ENCODE measurements around the gene BRIX1.
"Not testable (repeated sequence)": the region's sequence is repeated elsewhere in the genome, so short reads cannot be mapped to it uniquely, and the experiment has no call there.

Gene BRIX1

GRCh38 chr5:34897646-34898045 lies 17.9 kb upstream of the BRIX1 start:
- no peak for DNase-seq (ENCODE audit: low spot score in 2 of 2)
- Mint-ChIP-seq H3K4me3 (no peak overlapping the region), H3K36me3 (peaks cover 3% of the 10 kb centered on the region), H3K27me3 (no peaks in the 10 kb centered on the region), H3K9me3 (no peaks in the 10 kb centered on the region), H3K27ac (no peak overlapping the region), H3K4me1 (no peaks in the 10 kb centered on the region)
- no peak for ATAC-seq (ENCODE audit: low read depth)

- H3K27ac Mint-ChIP-seq, result no peak overlapping the region
- peaks cover 3% of the 10 kb centered on the region for H3K36me3 Mint-ChIP-seq
- ATAC-seq (ENCODE audit: low read depth) (peak; percentile 74), DNase-seq (ENCODE audit: low spot score in 2 of 2) (peak; percentile 46 to 47)
- no peaks in the 10 kb centered on the region for H3K27me3 Mint-ChIP-seq
- H3K9me3 Mint-ChIP-seq, result no peaks in the 10 kb centered on the region
- H3K4me1 Mint-ChIP-seq, result no peaks in the 10 kb centered on the region
- no peak overlapping the region for H3K4me3 Mint-ChIP-seq
Measured at GRCh38 chr5:34898258-34898895, 17.1 kb upstream of the BRIX1 start.

GRCh38 chr5:34899066-34899465 lies 16.4 kb upstream of the BRIX1 start:
- H3K9me3 Mint-ChIP-seq, result no peaks in the 10 kb centered on the region
- peaks cover 3% of the 10 kb centered on the region for H3K36me3 Mint-ChIP-seq
- no peaks in the 10 kb centered on the region for H3K27me3 Mint-ChIP-seq
- no peak overlapping the region for H3K4me3 Mint-ChIP-seq
- H3K27ac Mint-ChIP-seq, result no peak overlapping the region
- DNase-seq (ENCODE audit: low spot score in 2 of 2) (no peak), ATAC-seq (ENCODE audit: low read depth) (no peak)
- no peaks in the 10 kb centered on the region for H3K4me1 Mint-ChIP-seq

GRCh38 chr5:34900652-34901051 lies 14.9 kb upstream of the BRIX1 start:
- Mint-ChIP-seq H3K36me3 (peaks cover 4% of the 10 kb centered on the region), H3K4me1 (no peaks in the 10 kb centered on the region), H3K4me3 (no peak overlapping the region), H3K9me3 (no peaks in the 10 kb centered on the region), H3K27ac (no peak overlapping the region), H3K27me3 (no peaks in the 10 kb centered on the region)
- DNase-seq (ENCODE audit: low spot score in 2 of 2), result no peak
- ATAC-seq (ENCODE audit: low read depth), result no peak

GRCh38 chr5:34903260-34903659 lies 12.3 kb upstream of the BRIX1 start:
- no peaks in the 10 kb centered on the region for H3K9me3 Mint-ChIP-seq
- ATAC-seq (ENCODE audit: low read depth) (no peak), DNase-seq (ENCODE audit: low spot score in 2 of 2) (no peak)
- no peak overlapping the region for H3K27ac Mint-ChIP-seq
- no peaks in the 10 kb centered on the region for H3K27me3 Mint-ChIP-seq
- peaks cover 2% of the 10 kb centered on the region for H3K36me3 Mint-ChIP-seq
- no peak overlapping the region for H3K4me3 Mint-ChIP-seq
- H3K4me1 Mint-ChIP-seq, result no peaks in the 10 kb centered on the region

- Mint-ChIP-seq H3K36me3 (peaks cover 10% of the 10 kb centered on the region), H3K4me3 (no peak overlapping the region), H3K4me1 (no peaks in the 10 kb centered on the region), H3K27ac (no peak overlapping the region), H3K27me3 (no peaks in the 10 kb centered on the region), H3K9me3 (no peaks in the 10 kb centered on the region)
- DNase-seq (ENCODE audit: low spot score in 2 of 2), result no peak
- ATAC-seq (ENCODE audit: low read depth), result no peak
Measured at GRCh38 chr5:34905564-34905963, 9.9 kb upstream of the BRIX1 start.

- Mint-ChIP-seq H3K9me3 (no peaks in the 10 kb centered on the region), H3K4me1 (peaks cover 12% of the 10 kb centered on the region), H3K27me3 (no peaks in the 10 kb centered on the region), H3K36me3 (peaks cover 19% of the 10 kb centered on the region), H3K4me3 (no peak overlapping the region), H3K27ac (no peak overlapping the region)
- ATAC-seq (ENCODE audit: low read depth), result no peak
- no peak for DNase-seq (ENCODE audit: low spot score in 2 of 2)
Measured at GRCh38 chr5:34913072-34913471, 2.4 kb upstream of the BRIX1 start.

GRCh38 chr5:34914671-34915138 lies 806 bp upstream of the BRIX1 start:
- DNase-seq (ENCODE audit: low spot score in 2 of 2) (no peak), ATAC-seq (ENCODE audit: low read depth) (no peak)
- Mint-ChIP-seq H3K27ac (no peak overlapping the region), H3K36me3 (peaks cover 14% of the 10 kb centered on the region), H3K9me3 (no peaks in the 10 kb centered on the region), H3K4me3 (no peak overlapping the region), H3K4me1 (peaks cover 12% of the 10 kb centered on the region), H3K27me3 (no peaks in the 10 kb centered on the region)

GRCh38 chr5:34915856-34916192 lies 313 bp downstream of the BRIX1 start:
- Mint-ChIP-seq H3K4me3 (no peak overlapping the region), H3K36me3 (peaks cover 12% of the 10 kb centered on the region), H3K4me1 (peaks cover 12% of the 10 kb centered on the region), H3K27me3 (no peaks in the 10 kb centered on the region), H3K9me3 (no peaks in the 10 kb centered on the region), H3K27ac (no peak overlapping the region)
- ATAC-seq (ENCODE audit: low read depth) (no peak), DNase-seq (ENCODE audit: low spot score in 2 of 2) (no peak)

- peaks cover 12% of the 10 kb centered on the region for H3K4me1 Mint-ChIP-seq
Measured at GRCh38 chr5:34916518-34916917, 1.0 kb downstream of the BRIX1 start.

GRCh38 chr5:34918025-34918424 lies 2.5 kb downstream of the BRIX1 start:
- ATAC-seq (ENCODE audit: low read depth), result no peak
- DNase-seq (ENCODE audit: low spot score in 2 of 2), result no peak
- peaks cover 7% of the 10 kb centered on the region for H3K36me3 Mint-ChIP-seq
- no peaks in the 10 kb centered on the region for H3K27me3 Mint-ChIP-seq
- H3K4me3 Mint-ChIP-seq, result no peak overlapping the region
- no peaks in the 10 kb centered on the region for H3K9me3 Mint-ChIP-seq
- H3K4me1 Mint-ChIP-seq, result peaks cover 12% of the 10 kb centered on the region
- peak overlapping the region; percentile 1 for H3K27ac Mint-ChIP-seq

More at GRCh38 chr5:34916518-34916917, 1.0 kb downstream of the BRIX1 start:
- H3K27me3 Mint-ChIP-seq, result no peaks in the 10 kb centered on the region
- DNase-seq (ENCODE audit: low spot score in 2 of 2) (no peak), ATAC-seq (ENCODE audit: low read depth) (no peak)
- peaks cover 7% of the 10 kb centered on the region for H3K36me3 Mint-ChIP-seq
- H3K9me3 Mint-ChIP-seq, result no peaks in the 10 kb centered on the region
- H3K4me3 Mint-ChIP-seq, result no peak overlapping the region
- no peak overlapping the region for H3K27ac Mint-ChIP-seq

- Mint-ChIP-seq H3K4me3 (no peak overlapping the region), H3K27ac (no peak overlapping the region), H3K36me3 (peaks cover 9% of the 10 kb centered on the region), H3K9me3 (no peaks in the 10 kb centered on the region), H3K4me1 (peaks cover 7% of the 10 kb centered on the region), H3K27me3 (no peaks in the 10 kb centered on the region)
- no peak for ATAC-seq (ENCODE audit: low read depth)
- DNase-seq (ENCODE audit: low spot score in 2 of 2), result no peak
Measured at GRCh38 chr5:34919077-34919476, 3.6 kb downstream of the BRIX1 start.

- ATAC-seq (ENCODE audit: low read depth); H3K4me1 Mint-ChIP-seq; H3K27ac Mint-ChIP-seq: not testable (repeated sequence)
Measured at GRCh38 chr5:34923256-34923655, 7.7 kb downstream of the BRIX1 start.

GRCh38 chr5:34923694-34924461 lies 8.4 kb downstream of the BRIX1 start:
- Mint-ChIP-seq H3K27me3 (no peaks in the 10 kb centered on the region), H3K4me1 (no peaks in the 10 kb centered on the region), H3K4me3 (no peak overlapping the region), H3K9me3 (no peaks in the 10 kb centered on the region), H3K27ac (no peak overlapping the region), H3K36me3 (peaks cover 17% of the 10 kb centered on the region)
- ATAC-seq (ENCODE audit: low read depth), result no peak
- DNase-seq (ENCODE audit: low spot score in 2 of 2), result no peak

More at GRCh38 chr5:34923256-34923655, 7.7 kb downstream of the BRIX1 start:
- H3K27me3 Mint-ChIP-seq; H3K4me3 Mint-ChIP-seq; H3K9me3 Mint-ChIP-seq; DNase-seq (ENCODE audit: low spot score in 2 of 2): not testable (repeated sequence)
- peaks cover 17% of the 10 kb centered on the region for H3K36me3 Mint-ChIP-seq

GRCh38 chr5:34924462-34924765 lies 8.9 kb downstream of the BRIX1 start:
- no peak overlapping the region for H3K4me3 Mint-ChIP-seq
- ATAC-seq (ENCODE audit: low read depth), result no peak

More at GRCh38 chr5:34924462-34924765, 8.9 kb downstream of the BRIX1 start:
- H3K27me3 Mint-ChIP-seq, result no peaks in the 10 kb centered on the region
- H3K36me3 Mint-ChIP-seq, result peaks cover 17% of the 10 kb centered on the region
- no peak for DNase-seq (ENCODE audit: low spot score in 2 of 2)
- H3K9me3 Mint-ChIP-seq, result no peaks in the 10 kb centered on the region
- H3K4me1 Mint-ChIP-seq, result peaks cover 4% of the 10 kb centered on the region
- no peak overlapping the region for H3K27ac Mint-ChIP-seq
